ENCODE results near the gene NKPD1. TPM values are rescaled to one million over a fixed set of nuclear protein-coding genes. Genes with fewer than 3 reads are reported as not detected.

NKPD1 gene
- polyA plus RNA-seq, 1 of the 3 experiments (the other 2 are of a cell fraction): 0.12 TPM

DNA sequence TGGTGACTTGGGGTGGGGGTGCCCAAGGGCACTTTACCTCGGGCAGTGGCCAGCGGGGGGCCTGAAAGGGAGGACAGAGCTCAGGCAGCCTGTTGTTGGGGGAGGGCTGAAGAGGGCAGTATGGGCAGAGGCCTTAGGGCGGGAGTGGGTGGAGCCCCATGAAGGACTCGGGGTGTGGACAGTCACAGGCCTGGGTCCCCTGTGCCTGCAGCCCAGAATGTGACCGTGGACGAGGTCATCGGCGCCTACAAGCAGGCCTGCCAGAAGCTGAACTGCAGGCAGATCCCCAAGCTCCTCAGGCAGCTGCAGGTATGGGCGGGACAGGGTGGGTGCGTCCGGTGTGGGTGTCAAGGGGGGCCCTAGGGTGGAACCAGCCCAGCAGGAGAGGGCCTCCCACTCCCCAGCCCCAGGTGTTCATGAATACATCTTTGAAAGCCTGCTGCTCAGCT lies 22.5 kb downstream of the NKPD1 start:
- ChIA-PET CTCF (interaction anchor here (1.0 to 5.0 kb wide), 5 partner anchors 8 to 200 kb away, joined by 3 to 24 read pairs (median 9); no protein-coding TSS in a partner anchor), POLR2A (no interaction called here)
- H3K9me2 ChIP-seq: no peaks in the 10 kb centered on the region
- no peak overlapping the region for H3K4me3 ChIP-seq (ENCODE audit: low read depth in 2 of 2, low read length in 1 of 2)
- no peak overlapping the region for H3K9ac ChIP-seq
- H3K9me3 ChIP-seq: no peaks in the 10 kb centered on the region
- H2AFZ ChIP-seq (ENCODE audit: low read depth): no peak overlapping the region
- TF ChIP-seq CHD2 (IDR thresholded peaks at IDR 0.05; ENCODE audit: low read length, partially characterized antibody): no peak
- TF ChIP-seq RAD21 (IDR thresholded peaks at IDR 0.05; ENCODE audit: low read length): no peak
- no peak for TF ChIP-seq GABPA (IDR thresholded peaks at IDR 0.05; ENCODE audit: low read depth)
- peaks cover 43% of the 10 kb centered on the region; the same call in 1 of the 2 replicates for H3K79me2 ChIP-seq (ENCODE audit: insufficient read depth)
- no peak for DNase-seq
- no peaks in the 10 kb centered on the region for H3K27me3 ChIP-seq (ENCODE audit: insufficient read depth)
- H3K36me3 ChIP-seq (replicated peaks in 1 of 2; ENCODE audit: control insufficient read depth in 1 of 2, insufficient read depth in 2 of 2, low read length in 1 of 2): peaks cover 0 to 23% of the 10 kb centered on the region in 2 experiments
- H4K20me1 ChIP-seq (ENCODE audit: insufficient read depth): 0 out of 2 replicates have a peak, but pooled peaks cover 9% of the 10 kb centered on the region
- peaks cover 0 to 23% of the 10 kb centered on the region in 2 experiments; a peak in 1 of 4 replicates for H3K4me1 ChIP-seq (ENCODE audit: control insufficient read depth in 1 of 2, insufficient read depth in 2 of 2, low read depth in 1 of 2, low read length in 1 of 2)
- 91% methylated on average over 11 of the region's 11 CpGs for WGBS (ENCODE audit: low lambda C conversion rate)
- no peaks in the 10 kb centered on the region for H3F3A ChIP-seq (replicated peaks; ENCODE audit: insufficient read depth)
- H3K27ac ChIP-seq (ENCODE audit: low read depth in 2 of 2, low read length in 1 of 2): peak overlapping the region in 1 of 2 experiments; percentile 11; a peak in 1 of 4 replicates
- H3K4me2 ChIP-seq: no peak overlapping the region

DNA sequence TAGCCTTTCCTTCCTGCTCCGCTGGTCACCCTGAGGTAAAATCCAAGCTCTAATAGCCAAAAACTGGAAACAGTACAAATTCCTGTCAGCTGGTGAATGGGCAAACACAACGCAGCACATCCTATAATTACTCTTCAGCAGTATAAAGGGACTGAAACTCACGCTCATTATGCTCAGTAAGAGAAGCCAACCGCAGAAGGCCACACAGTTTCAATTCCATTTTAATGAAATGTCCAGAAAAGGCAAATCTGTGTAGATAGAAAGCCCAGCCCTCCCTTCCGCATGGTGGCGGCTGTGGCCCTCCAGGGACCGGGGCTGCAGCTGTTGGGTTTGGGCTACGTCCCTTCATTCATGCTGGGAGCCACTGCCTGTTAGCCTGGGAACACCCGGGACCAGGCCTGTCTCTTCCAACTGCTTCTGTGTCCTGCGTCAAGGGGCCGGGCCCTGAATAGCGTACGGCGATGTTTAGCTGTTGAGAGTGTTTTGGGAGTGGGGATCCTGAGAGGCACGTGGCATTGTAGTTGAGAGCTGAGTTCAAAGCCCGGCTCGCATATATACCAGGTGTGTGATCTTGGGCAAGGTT lies 23.5 kb downstream of the NKPD1 start:
- peaks cover 53% of the 10 kb centered on the region; the same call in 1 of the 2 replicates for H3K79me2 ChIP-seq (ENCODE audit: insufficient read depth)
- H3K4me3 ChIP-seq (ENCODE audit: low read depth in 2 of 2, low read length in 1 of 2): no peak overlapping the region
- peak overlapping the region in 1 of 2 experiments; percentile 75; a peak in 2 of 4 replicates for H3K27ac ChIP-seq (ENCODE audit: low read depth in 2 of 2, low read length in 1 of 2)
- no peaks in the 10 kb centered on the region for H3K9me3 ChIP-seq
- no peak overlapping the region for H3K9ac ChIP-seq
- TF ChIP-seq RAD21 (IDR thresholded peaks at IDR 0.05; ENCODE audit: low read length) (no peak), NFIC (IDR thresholded peaks at IDR 0.05; ENCODE audit: borderline replicate concordance) (no peak), FOXJ3 (CRISPR knock-in tag; IDR thresholded peaks at IDR 0.05) (no peak), EP300 (IDR thresholded peaks at IDR 0.05; ENCODE audit: borderline replicate concordance in 1 of 2, low read depth in 1 of 2, low read length in 1 of 2) (no peak)
- H3K9me2 ChIP-seq: no peaks in the 10 kb centered on the region
- 91% methylated on average over 17 of the region's 17 CpGs for WGBS (ENCODE audit: low lambda C conversion rate)
- H3K4me2 ChIP-seq: no peak overlapping the region
- H4K20me1 ChIP-seq (ENCODE audit: insufficient read depth): 0 out of 2 replicates have a peak, but pooled peaks cover 9% of the 10 kb centered on the region
- no peak overlapping the region for H2AFZ ChIP-seq (ENCODE audit: low read depth)
- CTCF ChIA-PET: interaction anchor here (0.9 to 5.0 kb wide), 8 partner anchors 9 to 202 kb away, joined by 3 to 24 read pairs (median 6); partner anchors contain the start of gene PPP1R37
- H3F3A ChIP-seq (replicated peaks; ENCODE audit: insufficient read depth): no peaks in the 10 kb centered on the region
- H3K4me1 ChIP-seq (ENCODE audit: control insufficient read depth in 1 of 2, insufficient read depth in 2 of 2, low read depth in 1 of 2, low read length in 1 of 2): peaks cover 0 to 23% of the 10 kb centered on the region in 2 experiments; a peak in 1 of 4 replicates
- DNase-seq: peak; percentile 63
- peaks cover 0 to 12% of the 10 kb centered on the region in 2 experiments for H3K36me3 ChIP-seq (replicated peaks in 1 of 2; ENCODE audit: control insufficient read depth in 1 of 2, insufficient read depth in 2 of 2, low read length in 1 of 2)
- H3K27me3 ChIP-seq (ENCODE audit: insufficient read depth): no peaks in the 10 kb centered on the region
- POLR2A ChIA-PET: interaction anchor here (1.2 kb wide), 1 partner anchor 17 kb away, joined by 3 read pairs; no protein-coding TSS in a partner anchor

DNA sequence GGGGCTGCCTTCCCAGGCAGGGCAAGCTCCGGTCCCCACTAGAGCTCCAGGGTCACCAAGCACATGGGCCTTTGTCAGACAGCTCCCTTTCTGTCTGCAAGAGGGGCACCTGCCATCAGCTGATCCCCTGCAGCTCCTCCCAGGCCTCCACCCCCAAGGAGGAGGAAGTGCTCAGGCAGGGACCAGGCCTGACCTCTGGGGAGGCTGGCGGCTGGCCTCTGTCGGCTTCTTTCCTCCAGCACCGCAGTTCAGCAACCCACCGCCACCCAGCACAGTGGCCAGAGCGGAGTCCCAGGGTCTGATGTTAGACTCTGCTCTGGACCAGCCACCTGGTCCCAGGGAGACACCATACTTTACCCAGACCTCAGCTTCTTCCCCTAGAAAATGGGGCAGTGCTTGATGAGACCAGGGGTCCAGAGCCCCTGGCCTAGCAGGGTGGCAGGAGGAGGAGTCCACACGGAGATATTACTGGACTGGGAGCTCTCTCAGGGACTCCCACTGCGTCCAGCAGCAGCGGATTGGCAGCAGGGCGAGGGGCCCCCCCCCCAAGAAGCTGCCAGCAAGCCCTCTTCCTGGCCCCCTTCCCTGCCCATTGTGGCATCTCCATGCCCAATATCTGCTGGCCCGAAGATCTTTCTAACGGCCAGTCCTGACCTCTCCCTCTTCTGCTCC lies 24.1 kb downstream of the NKPD1 start:
- Histone ChIP-seq H3K9me2 (no peaks in the 10 kb centered on the region), H3K27me3 (ENCODE audit: insufficient read depth) (no peaks in the 10 kb centered on the region), H3K4me1 (ENCODE audit: control insufficient read depth in 1 of 2, insufficient read depth in 2 of 2, low read depth in 1 of 2, low read length in 1 of 2) (peaks cover 0 to 23% of the 10 kb centered on the region in 2 experiments; a peak in 1 of 4 replicates), H4K20me1 (ENCODE audit: insufficient read depth) (peaks cover 14% of the 10 kb centered on the region; the same call in 1 of the 2 replicates), H3K79me2 (ENCODE audit: insufficient read depth) (peaks cover 57% of the 10 kb centered on the region; the same call in 1 of the 2 replicates), H3K9me3 (no peaks in the 10 kb centered on the region), H3K36me3 (replicated peaks in 1 of 2; ENCODE audit: control insufficient read depth in 1 of 2, insufficient read depth in 2 of 2, low read length in 1 of 2) (peaks cover 0 to 7% of the 10 kb centered on the region in 2 experiments), H2AFZ (ENCODE audit: low read depth) (no peak overlapping the region), H3K4me2 (no peak overlapping the region), H3F3A (replicated peaks; ENCODE audit: insufficient read depth) (no peaks in the 10 kb centered on the region), H3K4me3 (ENCODE audit: low read depth in 2 of 2, low read length in 1 of 2) (no peak overlapping the region), H3K9ac (no peak overlapping the region), H3K27ac (ENCODE audit: low read depth in 2 of 2, low read length in 1 of 2) (peak overlapping the region in 1 of 2 experiments; percentile 75; a peak in 2 of 4 replicates)
- DNase-seq: peak; percentile 62
- POLR2A ChIA-PET: interaction anchor here (1.2 kb wide), 1 partner anchor 17 kb away, joined by 3 read pairs; no protein-coding TSS in a partner anchor
- CTCF ChIA-PET: interaction anchor here (1.0 to 5.0 kb wide), 7 partner anchors 10 to 202 kb away, joined by 3 to 24 read pairs (median 7); partner anchors contain the start of gene PPP1R37
- WGBS (ENCODE audit: low lambda C conversion rate): 74% methylated on average over 7 of the region's 12 CpGs
- TF ChIP-seq TEAD4 (IDR thresholded peaks at IDR 0.05; ENCODE audit: borderline replicate concordance, insufficient read depth) (no peak), GATA2 (CRISPR knock-in tag; IDR thresholded peaks at IDR 0.05) (no peak), RXRA (IDR thresholded peaks at IDR 0.05; ENCODE audit: borderline replicate concordance, low read depth) (no peak), YY1 (IDR thresholded peaks at IDR 0.05; ENCODE audit: low read depth) (no peak), ELF1 (IDR thresholded peaks at IDR 0.05) (no peak), MXI1 (IDR thresholded peaks at IDR 0.05; ENCODE audit: low read depth, low read length) (no peak), FOSL2 (IDR thresholded peaks at IDR 0.05; ENCODE audit: borderline replicate concordance, low read depth) (no peak), EP300 (IDR thresholded peaks at IDR 0.05; ENCODE audit: borderline replicate concordance in 1 of 2, low read depth in 1 of 2, low read length in 1 of 2) (no peak), MEF2A (IDR thresholded peaks at IDR 0.05; ENCODE audit: borderline replicate concordance, low read depth) (no peak)
- TF ChIP-seq, protein P1, sequence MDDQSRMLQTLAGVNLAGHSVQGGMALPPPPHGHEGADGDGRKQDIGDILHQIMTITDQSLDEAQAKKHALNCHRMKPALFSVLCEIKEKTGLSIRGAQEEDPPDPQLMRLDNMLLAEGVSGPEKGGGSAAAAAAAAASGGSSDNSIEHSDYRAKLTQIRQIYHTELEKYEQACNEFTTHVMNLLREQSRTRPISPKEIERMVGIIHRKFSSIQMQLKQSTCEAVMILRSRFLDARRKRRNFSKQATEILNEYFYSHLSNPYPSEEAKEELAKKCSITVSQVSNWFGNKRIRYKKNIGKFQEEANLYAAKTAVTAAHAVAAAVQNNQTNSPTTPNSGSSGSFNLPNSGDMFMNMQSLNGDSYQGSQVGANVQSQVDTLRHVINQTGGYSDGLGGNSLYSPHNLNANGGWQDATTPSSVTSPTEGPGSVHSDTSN (IDR thresholded peaks at IDR 0.05): no peak
- TF ChIP-seq, protein P2, sequence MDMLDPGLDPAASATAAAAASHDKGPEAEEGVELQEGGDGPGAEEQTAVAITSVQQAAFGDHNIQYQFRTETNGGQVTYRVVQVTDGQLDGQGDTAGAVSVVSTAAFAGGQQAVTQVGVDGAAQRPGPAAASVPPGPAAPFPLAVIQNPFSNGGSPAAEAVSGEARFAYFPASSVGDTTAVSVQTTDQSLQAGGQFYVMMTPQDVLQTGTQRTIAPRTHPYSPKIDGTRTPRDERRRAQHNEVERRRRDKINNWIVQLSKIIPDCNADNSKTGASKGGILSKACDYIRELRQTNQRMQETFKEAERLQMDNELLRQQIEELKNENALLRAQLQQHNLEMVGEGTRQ (IDR thresholded peaks at IDR 0.05; ENCODE audit: borderline replicate concordance, low read depth, low read length): no peak
